Prostate gland (tissue), 2 donors: ENCODE results near the gene SETD2.

Source experiments
- CTCF ChIP-seq, 4 experiments: fragments of 200-600 bp in 2 of 4; fragments of 450-650 bp in 2 of 4; sonication (generic) in 2 of 4; IDR thresholded peaks; 1 replicate in 3 of 4; 2 replicates in 1 of 4; pipeline ENCODE4 v1.5.1; 2016 to 2019; ENCODE audit warnings: antibody characterized with exemption in 4 of 4, mild to moderate bottlenecking in 2 of 4, moderate library complexity in 2 of 4
- POLR2A ChIP-seq: fragments of 450-650 bp; IDR thresholded peaks from one replicate; pipeline ENCODE4 v1.6.1; 2016; ENCODE audit warnings: antibody characterized with exemption, mild to moderate bottlenecking
- POLR2AphosphoS5 ChIP-seq: sonication (generic); formaldehyde crosslinking; IDR thresholded peaks from one replicate; pipeline ENCODE4 v1.6.1; 2017; ENCODE audit warnings: antibody characterized with exemption

- no peak for TF ChIP-seq POLR2A
- no peak for TF ChIP-seq CTCF (IDR thresholded peaks at IDR 0.05)
- TF ChIP-seq POLR2AphosphoS5 = no peak
Measured at GRCh38 chr3:47001731-47002170, 162.2 kb downstream of the SETD2 start.
